H9 (cell line): Measurements from ENCODE around the gene KCNJ14. TPM values are rescaled to one million over a fixed set of nuclear protein-coding genes. Genes with fewer than 3 reads are reported as not detected.

ENCODE experiments used
- DNase-seq: peaks from one replicate; pipeline ENCODE4 v3.0.0-alpha.2; 2017
- H2AFZ ChIP-seq: one replicate; pipeline ENCODE4 v1.6.1; 2013; ENCODE audit warnings: mild to moderate bottlenecking, low read length, control low read depth, moderate library complexity
- H2AK5ac ChIP-seq: 2 replicates; pipeline ENCODE4 v1.6.1; 2013; ENCODE audit warnings: low read length, control low read depth, mixed read lengths; ENCODE audit not compliant: insufficient read length
- H2BK120ac ChIP-seq: one replicate; pipeline ENCODE4 v1.6.1; 2013; ENCODE audit warnings: low read depth, mild to moderate bottlenecking, low read length, control low read depth, inconsistent platforms; ENCODE audit not compliant: poor library complexity, severe bottlenecking
- H2BK12ac ChIP-seq: 2 replicates; pipeline ENCODE4 v1.6.1; 2013; ENCODE audit warnings: low read length, control low read depth, mixed read lengths, low read depth; ENCODE audit not compliant: insufficient read length
- H2BK15ac ChIP-seq: 2 replicates; pipeline ENCODE4 v1.6.1; 2013; ENCODE audit warnings: low read depth, low read length, control low read depth
- H2BK20ac ChIP-seq: one replicate; pipeline ENCODE4 v1.6.1; 2013; ENCODE audit warnings: low read depth, mild to moderate bottlenecking, low read length, control low read depth, inconsistent platforms; ENCODE audit not compliant: poor library complexity, severe bottlenecking
- H2BK5ac ChIP-seq: 2 replicates; pipeline ENCODE4 v1.6.1; 2013; ENCODE audit warnings: low read length, control low read depth, mixed read lengths; ENCODE audit not compliant: insufficient read length
- H3K14ac ChIP-seq: 2 replicates; pipeline ENCODE4 v1.6.1; 2013; ENCODE audit warnings: low read length, control low read depth; ENCODE audit not compliant: insufficient read depth
- H3K18ac ChIP-seq: 2 replicates; pipeline ENCODE4 v1.6.1; 2013; ENCODE audit warnings: low read depth, mild to moderate bottlenecking, mixed read lengths, low read length, control low read depth; ENCODE audit not compliant: insufficient read length
- H3K23ac ChIP-seq: 2 replicates; pipeline ENCODE4 v1.6.1; 2013; ENCODE audit warnings: low read length, control low read depth, mixed read lengths, low read depth; ENCODE audit not compliant: insufficient read length
- H3K23me2 ChIP-seq: 2 replicates; pipeline ENCODE4 v1.6.1; 2013; ENCODE audit warnings: low read depth, mild to moderate bottlenecking, mixed read lengths, low read length, control low read depth; ENCODE audit not compliant: insufficient read length, poor library complexity, severe bottlenecking
- H3K27ac ChIP-seq: 2 replicates; pipeline ENCODE4 v1.5.1; 2013; ENCODE audit warnings: low read length, control low read depth, mixed read lengths, low read depth; ENCODE audit not compliant: insufficient read length
- H3K27me3 ChIP-seq: 2 replicates; pipeline ENCODE4 v1.6.1; 2013; ENCODE audit warnings: low read length, control low read depth, inconsistent platforms; ENCODE audit not compliant: insufficient read depth
- H3K4ac ChIP-seq: 2 replicates; pipeline ENCODE4 v1.6.1; 2013; ENCODE audit warnings: low read depth, mild to moderate bottlenecking, control low read depth, inconsistent platforms, low read length, moderate library complexity
- H3K4me1 ChIP-seq: 2 replicates; pipeline ENCODE4 v1.6.1; 2013; ENCODE audit warnings: low read length, control low read depth, inconsistent platforms; ENCODE audit not compliant: insufficient read depth
- H3K4me2 ChIP-seq: 2 replicates; pipeline ENCODE4 v1.6.1; 2013; ENCODE audit warnings: low read length, control low read depth, mixed read lengths; ENCODE audit not compliant: insufficient read length, insufficient read depth
- H3K56ac ChIP-seq: 2 replicates; pipeline ENCODE4 v1.6.1; 2013; ENCODE audit warnings: low read depth, mild to moderate bottlenecking, mixed read lengths, low read length, control low read depth; ENCODE audit not compliant: insufficient read length
- H3K79me1 ChIP-seq: 2 replicates; pipeline ENCODE4 v1.6.1; 2013; ENCODE audit warnings: low read depth, mild to moderate bottlenecking, moderate library complexity, low read length, control low read depth, inconsistent platforms; ENCODE audit not compliant: insufficient read depth, poor library complexity, severe bottlenecking
- H3K79me2 ChIP-seq: 2 replicates; pipeline ENCODE4 v1.6.1; 2013; ENCODE audit warnings: low read length, control low read depth, inconsistent platforms; ENCODE audit not compliant: insufficient read depth
- H3K9ac ChIP-seq: 2 replicates; pipeline ENCODE4 v1.6.1; 2013; ENCODE audit warnings: low read length, control low read depth, mixed read lengths; ENCODE audit not compliant: insufficient read length; ENCODE audit errors: extremely low read depth
- H3K9me3 ChIP-seq: one replicate; pipeline ENCODE4 v1.6.1; 2013; ENCODE audit warnings: low read depth, low read length, inconsistent platforms; ENCODE audit not compliant: control insufficient read depth
- H3T11ph ChIP-seq: one replicate; pipeline ENCODE4 v1.6.1; 2013; ENCODE audit warnings: mild to moderate bottlenecking, low read length, control low read depth, inconsistent platforms
- H4K20me1 ChIP-seq: one replicate; pipeline ENCODE4 v1.6.1; 2013; ENCODE audit not compliant: control insufficient read depth, insufficient read length, insufficient read depth
- H4K5ac ChIP-seq: 2 replicates; pipeline ENCODE4 v1.6.1; 2013; ENCODE audit warnings: low read depth, mild to moderate bottlenecking, mixed read lengths, low read length, control low read depth; ENCODE audit not compliant: insufficient read length
- H4K8ac ChIP-seq: replicated peaks from 2 replicates; pipeline ENCODE4 v1.6.1; 2013; ENCODE audit warnings: low read length, control low read depth, mixed read lengths, low read depth; ENCODE audit not compliant: insufficient read length
- H4K91ac ChIP-seq: 2 replicates; pipeline ENCODE4 v1.6.1; 2013; ENCODE audit warnings: low read depth, mild to moderate bottlenecking, moderate library complexity, mixed read lengths, low read length, control low read depth; ENCODE audit not compliant: insufficient read length
- H3K27ac Mint-ChIP-seq, 3 experiments: 2 replicates in 2 of 3; 3 replicates in 1 of 3; pipeline ENCODE4 v1.8.0; 2020 to 2021; ENCODE audit warnings: mixed read lengths in 3 of 3, mild to moderate bottlenecking in 1 of 3, moderate library complexity in 1 of 3
- H3K27me3 Mint-ChIP-seq: 2 replicates; pipeline ENCODE4 v1.8.0; 2021; ENCODE audit warnings: low read depth, mild to moderate bottlenecking, moderate library complexity, mixed read lengths
- H3K36me3 Mint-ChIP-seq, 3 experiments: 2 replicates in 2 of 3; 3 replicates in 1 of 3; pipeline ENCODE4 v1.8.0; 2020 to 2021; ENCODE audit warnings: low read depth in 3 of 3, mixed read lengths in 3 of 3; ENCODE audit not compliant: insufficient read depth in 1 of 3
- H3K4me1 Mint-ChIP-seq, 2 experiments: 2 replicates each; pipeline ENCODE4 v1.8.0; 2020; ENCODE audit warnings: mixed read lengths in 2 of 2
- H3K4me3 Mint-ChIP-seq, 2 experiments: 2 replicates in 1 of 2; 3 replicates in 1 of 2; pipeline ENCODE4 v1.8.0; 2020 to 2021; ENCODE audit warnings: mild to moderate bottlenecking in 2 of 2, mixed read lengths in 2 of 2, moderate library complexity in 1 of 2
- H3K9me3 Mint-ChIP-seq, 2 experiments: 2 replicates in 1 of 2; 3 replicates in 1 of 2; pipeline ENCODE4 v1.8.0; 2020; ENCODE audit warnings: mild to moderate bottlenecking in 2 of 2, mixed read lengths in 2 of 2, moderate library complexity in 1 of 2
- CTCF ChIP-seq: fragments of 200-600 bp; sonication (generic); conservative IDR thresholded peaks from 3 replicates; pipeline ENCODE4 v1.8.0; 2021; ENCODE audit warnings: antibody characterized with exemption, mild to moderate bottlenecking
- WGBS: extraction: QIAGEN DNeasy Blood & Tissue Kit; methylation state at CpG from one replicate; pipeline ENCODE4 v1.1.7; 2013; ENCODE audit warnings: missing lambda C conversion rate, low lambda C conversion rate, mixed read lengths; ENCODE audit not compliant: insufficient read length; ENCODE audit errors: extremely low coverage; 5-methylcytosine and 5-hydroxymethylcytosine counted together
- total RNA-seq: library from RNA; stranded (reverse); gene quantifications from 2 replicates; pipeline ENCODE4 v1.2.1, GENCODE V29; 2021

Gene KCNJ14
- total RNA-seq, 1 experiment from 2014 or later: 1.2 TPM

- no peak overlapping the region for H2BK120ac ChIP-seq
- no peaks in the 10 kb centered on the region for H3K4me1 ChIP-seq
- H4K8ac ChIP-seq: no peak overlapping the region
- H4K91ac ChIP-seq: no peak overlapping the region
- H3K14ac ChIP-seq: no peak overlapping the region
- no peak overlapping the region for H2BK20ac ChIP-seq
- H2AFZ ChIP-seq: no peak overlapping the region
- WGBS: no CpG with 5 or more reads among the region's 1 CpG
- H3K23me2 ChIP-seq: no peaks in the 10 kb centered on the region
- H3K36me3 Mint-ChIP-seq: peaks cover 8 to 16% (median 15%) of the 10 kb centered on the region in 3 experiments; a peak in 5 of 7 replicates
- H3K79me1 ChIP-seq: no peaks in the 10 kb centered on the region
- no peak overlapping the region for H3K4ac ChIP-seq
- TF ChIP-seq CTCF: no peak
- H3K9ac ChIP-seq: no peak overlapping the region
- no peaks in the 10 kb centered on the region for H4K20me1 ChIP-seq
- no peak overlapping the region for H2BK12ac ChIP-seq
- no peak overlapping the region for H3K23ac ChIP-seq
- no peaks in the 10 kb centered on the region for H3K9me3 ChIP-seq
- no peak overlapping the region for H4K5ac ChIP-seq
- no peaks in the 10 kb centered on the region for H3K27me3 Mint-ChIP-seq
- H2BK5ac ChIP-seq: no peak overlapping the region
- H3K27ac Mint-ChIP-seq: no peak overlapping the region
- H3K56ac ChIP-seq: no peak overlapping the region
- H3K9me3 Mint-ChIP-seq: no peaks in the 10 kb centered on the region
- H3K18ac ChIP-seq: no peak overlapping the region
- no peak overlapping the region for H2BK15ac ChIP-seq
- H3K79me2 ChIP-seq: no peaks in the 10 kb centered on the region
- no peak overlapping the region for H3K27ac ChIP-seq
- peaks cover 5 to 6% of the 10 kb centered on the region in 2 experiments for H3K4me1 Mint-ChIP-seq
- no peaks in the 10 kb centered on the region for H3K27me3 ChIP-seq
- H3K4me2 ChIP-seq: no peak overlapping the region
- no peak overlapping the region for H3K4me3 Mint-ChIP-seq
- no peak overlapping the region for H3T11ph ChIP-seq
- H2AK5ac ChIP-seq: no peak overlapping the region
- DNase-seq: no peak
Measured at GRCh38 chr19:48428670-48429069, 26.7 kb upstream of the KCNJ14 start.
